HEK293 (cell line): ENCODE data around the gene CHMP3.

Source experiments
- MZF1 ChIP-seq: fragments of 450-650 bp; formaldehyde crosslinking; IDR thresholded peaks from 2 replicates; pipeline ENCODE4 v1.5.1; 2017; ENCODE audit warnings: missing biosample characterization, missing genetic modification characterization, borderline replicate concordance
- SETDB1 ChIP-seq: IDR thresholded peaks from one replicate; pipeline ENCODE4 v1.6.1; 2017; ENCODE audit warnings: mild to moderate bottlenecking, low read length, moderate library complexity, mixed read lengths; ENCODE audit not compliant: insufficient read length
- TCF7L2 ChIP-seq: IDR thresholded peaks from 2 replicates; pipeline ENCODE4 v1.6.1; 2011; ENCODE audit warnings: low read depth, mild to moderate bottlenecking, inconsistent platforms, low read length, moderate library complexity, borderline replicate concordance
- ZBTB8A ChIP-seq: fragments of 450-650 bp; formaldehyde crosslinking; IDR thresholded peaks from 2 replicates; pipeline ENCODE4 v1.5.1; 2016; ENCODE audit warnings: missing biosample characterization, missing genetic modification characterization
- ZNF350 ChIP-seq: fragments of 450-650 bp; formaldehyde crosslinking; IDR thresholded peaks from 2 replicates; pipeline ENCODE4 v1.5.0; 2017; ENCODE audit warnings: missing biosample characterization, mild to moderate bottlenecking, missing genetic modification characterization
- ZNF660 ChIP-seq: fragments of 450-650 bp; IDR thresholded peaks from 2 replicates; pipeline ENCODE4 v1.5.1; 2018; ENCODE audit warnings: missing biosample characterization, mild to moderate bottlenecking, missing genetic modification characterization
- ZNF791 ChIP-seq: fragments of 450-650 bp; formaldehyde crosslinking; IDR thresholded peaks from 2 replicates; pipeline ENCODE4 v1.5.1; 2016; ENCODE audit warnings: missing biosample characterization, missing genetic modification characterization
- ZNF843 ChIP-seq: fragments of 450-650 bp; formaldehyde crosslinking; IDR thresholded peaks from 2 replicates; pipeline ENCODE4 v1.5.1; 2016; ENCODE audit warnings: missing biosample characterization, missing genetic modification characterization
- TF ChIP-seq, protein P1 (sequence below): fragments of 450-650 bp; IDR thresholded peaks from 2 replicates; pipeline ENCODE4 v1.5.1; 2018; ENCODE audit warnings: missing biosample characterization, missing genetic modification characterization
- TF ChIP-seq, protein P2 (sequence below): fragments of 450-650 bp; formaldehyde crosslinking; IDR thresholded peaks from 2 replicates; pipeline ENCODE4 v1.5.1; 2016; ENCODE audit warnings: missing biosample characterization, missing genetic modification characterization
- TF ChIP-seq, protein P3 (sequence below): fragments of 450-650 bp; formaldehyde crosslinking; IDR thresholded peaks from 2 replicates; pipeline ENCODE4 v1.5.1; 2016; ENCODE audit warnings: missing biosample characterization, missing genetic modification characterization, low read depth
- TF ChIP-seq, protein P4 (sequence below): fragments of 450-650 bp; formaldehyde crosslinking; IDR thresholded peaks from 2 replicates; pipeline ENCODE4 v1.5.1; 2016; ENCODE audit warnings: missing biosample characterization, missing genetic modification characterization

DNA sequence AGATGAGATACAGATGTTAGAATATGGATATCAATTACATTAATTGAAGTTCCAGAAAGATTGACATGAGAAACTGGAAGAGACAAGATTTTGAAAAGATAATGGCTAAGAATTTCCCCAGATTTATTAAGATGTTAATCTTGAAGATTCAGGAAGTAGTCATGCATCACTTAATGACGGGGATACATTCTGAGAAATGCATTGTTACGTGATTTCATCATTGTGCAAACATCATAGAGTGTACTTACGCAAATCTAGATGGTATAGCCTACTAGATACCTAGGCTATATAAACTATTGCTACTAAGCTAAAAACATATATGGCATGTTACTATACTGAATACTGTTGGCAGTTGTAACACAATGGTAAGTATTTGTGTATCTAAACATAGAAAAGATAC lies 6.8 kb upstream of the CHMP3 start:
- TF ChIP-seq, protein P1, sequence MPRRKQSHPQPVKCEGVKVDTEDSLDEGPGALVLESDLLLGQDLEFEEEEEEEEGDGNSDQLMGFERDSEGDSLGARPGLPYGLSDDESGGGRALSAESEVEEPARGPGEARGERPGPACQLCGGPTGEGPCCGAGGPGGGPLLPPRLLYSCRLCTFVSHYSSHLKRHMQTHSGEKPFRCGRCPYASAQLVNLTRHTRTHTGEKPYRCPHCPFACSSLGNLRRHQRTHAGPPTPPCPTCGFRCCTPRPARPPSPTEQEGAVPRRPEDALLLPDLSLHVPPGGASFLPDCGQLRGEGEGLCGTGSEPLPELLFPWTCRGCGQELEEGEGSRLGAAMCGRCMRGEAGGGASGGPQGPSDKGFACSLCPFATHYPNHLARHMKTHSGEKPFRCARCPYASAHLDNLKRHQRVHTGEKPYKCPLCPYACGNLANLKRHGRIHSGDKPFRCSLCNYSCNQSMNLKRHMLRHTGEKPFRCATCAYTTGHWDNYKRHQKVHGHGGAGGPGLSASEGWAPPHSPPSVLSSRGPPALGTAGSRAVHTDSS, result no peak
- no peak for TF ChIP-seq MZF1
- TF ChIP-seq TCF7L2, result no peak
- no peak for TF ChIP-seq ZBTB8A
- TF ChIP-seq, protein P2, sequence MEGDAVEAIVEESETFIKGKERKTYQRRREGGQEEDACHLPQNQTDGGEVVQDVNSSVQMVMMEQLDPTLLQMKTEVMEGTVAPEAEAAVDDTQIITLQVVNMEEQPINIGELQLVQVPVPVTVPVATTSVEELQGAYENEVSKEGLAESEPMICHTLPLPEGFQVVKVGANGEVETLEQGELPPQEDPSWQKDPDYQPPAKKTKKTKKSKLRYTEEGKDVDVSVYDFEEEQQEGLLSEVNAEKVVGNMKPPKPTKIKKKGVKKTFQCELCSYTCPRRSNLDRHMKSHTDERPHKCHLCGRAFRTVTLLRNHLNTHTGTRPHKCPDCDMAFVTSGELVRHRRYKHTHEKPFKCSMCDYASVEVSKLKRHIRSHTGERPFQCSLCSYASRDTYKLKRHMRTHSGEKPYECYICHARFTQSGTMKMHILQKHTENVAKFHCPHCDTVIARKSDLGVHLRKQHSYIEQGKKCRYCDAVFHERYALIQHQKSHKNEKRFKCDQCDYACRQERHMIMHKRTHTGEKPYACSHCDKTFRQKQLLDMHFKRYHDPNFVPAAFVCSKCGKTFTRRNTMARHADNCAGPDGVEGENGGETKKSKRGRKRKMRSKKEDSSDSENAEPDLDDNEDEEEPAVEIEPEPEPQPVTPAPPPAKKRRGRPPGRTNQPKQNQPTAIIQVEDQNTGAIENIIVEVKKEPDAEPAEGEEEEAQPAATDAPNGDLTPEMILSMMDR (tag by site-specific recombination), result no peak
- TF ChIP-seq ZNF843 (tag by site-specific recombination), result no peak
- no peak for TF ChIP-seq ZNF350
- TF ChIP-seq, protein P3, sequence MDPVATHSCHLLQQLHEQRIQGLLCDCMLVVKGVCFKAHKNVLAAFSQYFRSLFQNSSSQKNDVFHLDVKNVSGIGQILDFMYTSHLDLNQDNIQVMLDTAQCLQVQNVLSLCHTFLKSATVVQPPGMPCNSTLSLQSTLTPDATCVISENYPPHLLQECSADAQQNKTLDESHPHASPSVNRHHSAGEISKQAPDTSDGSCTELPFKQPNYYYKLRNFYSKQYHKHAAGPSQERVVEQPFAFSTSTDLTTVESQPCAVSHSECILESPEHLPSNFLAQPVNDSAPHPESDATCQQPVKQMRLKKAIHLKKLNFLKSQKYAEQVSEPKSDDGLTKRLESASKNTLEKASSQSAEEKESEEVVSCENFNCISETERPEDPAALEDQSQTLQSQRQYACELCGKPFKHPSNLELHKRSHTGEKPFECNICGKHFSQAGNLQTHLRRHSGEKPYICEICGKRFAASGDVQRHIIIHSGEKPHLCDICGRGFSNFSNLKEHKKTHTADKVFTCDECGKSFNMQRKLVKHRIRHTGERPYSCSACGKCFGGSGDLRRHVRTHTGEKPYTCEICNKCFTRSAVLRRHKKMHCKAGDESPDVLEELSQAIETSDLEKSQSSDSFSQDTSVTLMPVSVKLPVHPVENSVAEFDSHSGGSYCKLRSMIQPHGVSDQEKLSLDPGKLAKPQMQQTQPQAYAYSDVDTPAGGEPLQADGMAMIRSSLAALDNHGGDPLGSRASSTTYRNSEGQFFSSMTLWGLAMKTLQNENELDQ (tag by site-specific recombination), result no peak
- no peak for TF ChIP-seq ZNF791 (tag by site-specific recombination)
- TF ChIP-seq ZNF660, result no peak
- TF ChIP-seq, protein P4, sequence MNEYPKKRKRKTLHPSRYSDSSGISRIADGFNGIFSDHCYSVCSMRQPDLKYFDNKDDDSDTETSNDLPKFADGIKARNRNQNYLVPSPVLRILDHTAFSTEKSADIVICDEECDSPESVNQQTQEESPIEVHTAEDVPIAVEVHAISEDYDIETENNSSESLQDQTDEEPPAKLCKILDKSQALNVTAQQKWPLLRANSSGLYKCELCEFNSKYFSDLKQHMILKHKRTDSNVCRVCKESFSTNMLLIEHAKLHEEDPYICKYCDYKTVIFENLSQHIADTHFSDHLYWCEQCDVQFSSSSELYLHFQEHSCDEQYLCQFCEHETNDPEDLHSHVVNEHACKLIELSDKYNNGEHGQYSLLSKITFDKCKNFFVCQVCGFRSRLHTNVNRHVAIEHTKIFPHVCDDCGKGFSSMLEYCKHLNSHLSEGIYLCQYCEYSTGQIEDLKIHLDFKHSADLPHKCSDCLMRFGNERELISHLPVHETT (tag by site-specific recombination), result no peak
- no peak for TF ChIP-seq SETDB1
